AG10803 (cell line): ENCODE results near the gene S100A9.
"Not testable (repeated sequence)": the region's sequence is repeated elsewhere in the genome, so short reads cannot be mapped to it uniquely, and the experiment has no call there.

Experiments used
- DNase-seq: peaks from one replicate; pipeline ENCODE4 v3.0.0; 2010; ENCODE audit warnings: low read depth
- H3K4me3 ChIP-seq: 2 replicates; pipeline ENCODE4 v1.5.1; 2011; ENCODE audit warnings: mild to moderate bottlenecking, low read length, control low read depth
- CTCF ChIP-seq: conservative IDR thresholded peaks from 2 replicates; pipeline ENCODE4 v1.5.1; 2011; ENCODE audit warnings: mild to moderate bottlenecking, low read length, control low read depth, inconsistent platforms

The S100A9 gene

GRCh38 chr1:153403421-153404085, 45.9 kb downstream of the S100A9 start:
- no peak overlapping the region for H3K4me3 ChIP-seq
- no peak for DNase-seq
- TF ChIP-seq CTCF, result no peak

- no peak for TF ChIP-seq CTCF
- DNase-seq, result no peak
- no peak overlapping the region for H3K4me3 ChIP-seq
Measured at GRCh38 chr1:153404086-153404635, 46.5 kb downstream of the S100A9 start.

- TF ChIP-seq CTCF, result peak; percentile 32
- no peak for DNase-seq
- no peak overlapping the region for H3K4me3 ChIP-seq
Measured at GRCh38 chr1:153404768-153405167, 47.1 kb downstream of the S100A9 start.

- H3K4me3 ChIP-seq, result not testable (repeated sequence)
Measured at GRCh38 chr1:153405825-153406599, 48.4 kb downstream of the S100A9 start.

GRCh38 chr1:153407274-153407673, 49.6 kb downstream of the S100A9 start:
- not testable (repeated sequence) for DNase-seq, H3K4me3 ChIP-seq

More at GRCh38 chr1:153405825-153406599, 48.4 kb downstream of the S100A9 start:
- not testable (repeated sequence) for DNase-seq
